WTC11 (cell line): ENCODE measurements around the gene LYAR. TPM values are rescaled to one million over a fixed set of nuclear protein-coding genes. Genes with fewer than 3 reads are reported as not detected.
"Not testable (repeated sequence)": the region's sequence is repeated elsewhere in the genome, so short reads cannot be mapped to it uniquely, and the experiment has no call there.

Source experiments
- ATAC-seq: fragments of 200-7000 bp; cut with Tn5 transposase; 2 replicates; pipeline ENCODE4 v1.10.0; 2021; ENCODE audit warnings: mild to moderate bottlenecking, moderate library complexity
- CTCF ChIA-PET: fragments of 300-600 bp; sonication (Branson Sonifier 250); formaldehyde crosslinking; loops from one replicate; lab custom pipeline; 2021; ENCODE audit warnings: antibody characterized with exemption; lab: Charles Lee
- POLR2A ChIA-PET: fragments of 350-600 bp; sonication (Branson Sonifier 250); formaldehyde crosslinking; loops from one replicate; lab custom pipeline; 2021; ENCODE audit warnings: antibody characterized with exemption; lab: Charles Lee
- DNase-seq: peaks from one replicate; pipeline ENCODE4 v3.0.0; 2021; ENCODE audit warnings: low spot score
- H3K27ac Mint-ChIP-seq: 2 replicates; pipeline ENCODE4 v1.8.0; 2021; ENCODE audit warnings: mixed read lengths
- H3K27me3 Mint-ChIP-seq: 2 replicates; pipeline ENCODE4 v1.8.0; 2021; ENCODE audit warnings: low read depth, mild to moderate bottlenecking, moderate library complexity, mixed read lengths
- H3K36me3 Mint-ChIP-seq: 2 replicates; pipeline ENCODE4 v1.8.0; 2021; ENCODE audit warnings: mixed read lengths
- H3K4me1 Mint-ChIP-seq: 2 replicates; pipeline ENCODE4 v1.8.0; 2022; ENCODE audit warnings: mixed read lengths
- H3K4me3 Mint-ChIP-seq: 2 replicates; pipeline ENCODE4 v1.8.0; 2021; ENCODE audit warnings: mild to moderate bottlenecking, moderate library complexity, mixed read lengths
- H3K9me3 Mint-ChIP-seq: 2 replicates; pipeline ENCODE4 v1.8.0; 2021; ENCODE audit warnings: mixed read lengths
- CBFB ChIP-seq: sonication (generic); formaldehyde crosslinking; IDR thresholded peaks from 2 replicates; pipeline ENCODE4 v1.8.1; 2022; ENCODE audit warnings: mild to moderate bottlenecking, low read depth, missing genetic modification reagents
- ELF4 ChIP-seq: sonication (generic); formaldehyde crosslinking; IDR thresholded peaks from 2 replicates; pipeline ENCODE4 v1.8.1; 2022; ENCODE audit warnings: low read depth, mild to moderate bottlenecking, moderate library complexity, missing genetic modification reagents
- GABPB1 ChIP-seq: sonication (generic); formaldehyde crosslinking; IDR thresholded peaks from 2 replicates; pipeline ENCODE4 v1.8.1; 2023; ENCODE audit warnings: mild to moderate bottlenecking, missing genetic modification reagents
- GRHL2 ChIP-seq: fragments of 250-450 bp; sonication (Bioruptor Pico); IDR thresholded peaks from 2 replicates; pipeline ENCODE4 v1.8.0; 2022; ENCODE audit warnings: mild to moderate bottlenecking, moderate library complexity; ENCODE audit not compliant: insufficient replicate concordance, severe bottlenecking
- GTF2I ChIP-seq: fragments of 250-450 bp; sonication (Bioruptor Pico); conservative IDR thresholded peaks from 2 replicates; pipeline ENCODE4 v1.4.0; 2021; ENCODE audit warnings: mild to moderate bottlenecking
- KAT7 ChIP-seq: sonication (generic); formaldehyde crosslinking; IDR thresholded peaks from 2 replicates; pipeline ENCODE4 v1.8.1; 2023; ENCODE audit warnings: missing genetic modification reagents, mild to moderate bottlenecking, borderline replicate concordance
- MYBL2 ChIP-seq: sonication (generic); formaldehyde crosslinking; IDR thresholded peaks from 2 replicates; pipeline ENCODE4 v1.8.1; 2023; ENCODE audit warnings: mild to moderate bottlenecking, moderate library complexity, missing genetic modification reagents
- NFE2L1 ChIP-seq: sonication (generic); formaldehyde crosslinking; IDR thresholded peaks from 2 replicates; pipeline ENCODE4 v1.8.1; 2023; ENCODE audit warnings: missing genetic modification reagents
- SMAD4 ChIP-seq: sonication (generic); formaldehyde crosslinking; IDR thresholded peaks from 2 replicates; pipeline ENCODE4 v1.8.0; 2022; ENCODE audit warnings: mild to moderate bottlenecking, missing genetic modification reagents
- SOX15 ChIP-seq: fragments of 250-450 bp; sonication (Bioruptor Pico); IDR thresholded peaks from 2 replicates; pipeline ENCODE4 v1.9.0; 2021; ENCODE audit warnings: mild to moderate bottlenecking
- TEAD4 ChIP-seq: sonication (generic); formaldehyde crosslinking; IDR thresholded peaks from 2 replicates; pipeline ENCODE4 v1.8.0; 2022; ENCODE audit warnings: mild to moderate bottlenecking, missing genetic modification reagents
- TP53 ChIP-seq: sonication (generic); formaldehyde crosslinking; IDR thresholded peaks from 2 replicates; pipeline ENCODE4 v1.8.1; 2023; ENCODE audit warnings: mild to moderate bottlenecking, missing genetic modification reagents
- ZNF317 ChIP-seq: sonication (generic); formaldehyde crosslinking; IDR thresholded peaks from 2 replicates; pipeline ENCODE4 v1.8.1; 2023; ENCODE audit warnings: low read depth, mild to moderate bottlenecking, moderate library complexity, missing genetic modification reagents, borderline replicate concordance
- ZNF396 ChIP-seq: fragments of 250-450 bp; sonication (Bioruptor Pico); IDR thresholded peaks from 2 replicates; pipeline ENCODE4 v1.8.0; 2021; ENCODE audit warnings: mild to moderate bottlenecking, moderate library complexity, borderline replicate concordance
- ZNF671 ChIP-seq: fragments of 250-450 bp; sonication (Bioruptor Pico); IDR thresholded peaks from 2 replicates; pipeline ENCODE4 v1.8.0; 2021; ENCODE audit warnings: mild to moderate bottlenecking
- total RNA-seq: library from RNA; stranded (reverse); gene quantifications from 3 replicates; pipeline ENCODE4 v1.2.3, GENCODE V29; 2021
- TF ChIP-seq, protein P1 (sequence below): sonication (generic); formaldehyde crosslinking; IDR thresholded peaks from 2 replicates; pipeline ENCODE4 v1.8.0; 2022; ENCODE audit warnings: missing genetic modification reagents
- TF ChIP-seq, protein P2 (sequence below): sonication (generic); formaldehyde crosslinking; conservative IDR thresholded peaks from 2 replicates; pipeline ENCODE4 v1.8.1; 2023; ENCODE audit warnings: mild to moderate bottlenecking, low read depth, missing genetic modification reagents, moderate library complexity
- TF ChIP-seq, protein P3 (sequence below): sonication (generic); formaldehyde crosslinking; conservative IDR thresholded peaks from 2 replicates; pipeline ENCODE4 v1.8.1; 2022; ENCODE audit warnings: mild to moderate bottlenecking, missing genetic modification reagents
- TF ChIP-seq, protein P4 (sequence below): sonication (generic); formaldehyde crosslinking; IDR thresholded peaks from 2 replicates; pipeline ENCODE4 v1.8.1; 2023; ENCODE audit warnings: mild to moderate bottlenecking, moderate library complexity, missing genetic modification reagents
- TF ChIP-seq, protein P5 (sequence below): sonication (generic); formaldehyde crosslinking; IDR thresholded peaks from 2 replicates; pipeline ENCODE4 v1.8.1; 2022; ENCODE audit warnings: mild to moderate bottlenecking, moderate library complexity, missing genetic modification reagents
- TF ChIP-seq, protein P6 (sequence below): fragments of 250-450 bp; sonication (Bioruptor Pico); IDR thresholded peaks from 2 replicates; pipeline ENCODE4 v1.9.0; 2021; ENCODE audit warnings: mild to moderate bottlenecking

The LYAR gene
- total RNA-seq, 1 experiment from 2014 or later: 36.8 TPM

DNA sequence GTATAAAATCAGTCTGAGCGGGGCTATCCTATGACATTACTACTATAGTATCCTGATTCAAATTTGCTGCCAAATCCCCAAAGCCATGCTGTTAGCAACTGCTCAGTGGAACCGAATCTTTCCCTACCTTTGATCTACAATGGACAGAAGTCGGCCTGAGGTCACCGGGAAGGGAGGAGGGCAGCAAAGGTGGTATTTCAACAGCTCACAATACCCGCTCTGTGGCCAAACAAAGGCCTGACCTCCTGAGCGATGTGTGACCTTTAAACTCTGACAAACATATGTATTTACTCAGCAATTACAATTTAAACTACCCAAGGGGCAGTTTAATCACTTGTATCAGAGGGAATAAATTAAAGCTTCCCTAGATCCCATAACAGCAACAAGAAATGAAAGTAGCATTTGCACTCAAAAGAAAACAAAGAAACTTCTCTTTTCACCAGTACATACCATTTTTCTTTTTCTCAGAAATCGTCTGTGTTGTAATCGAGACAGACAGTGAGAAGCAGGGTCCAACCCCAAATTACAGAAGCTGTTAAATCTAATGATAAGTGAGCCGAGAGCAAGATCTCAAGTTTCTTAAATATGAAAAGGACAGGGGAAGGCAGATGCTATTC is 30.4 kb downstream of the LYAR start:
- Mint-ChIP-seq H3K27ac (no peak overlapping the region), H3K4me1 (no peaks in the 10 kb centered on the region), H3K36me3 (no peaks in the 10 kb centered on the region), H3K27me3 (peaks cover 5% of the 10 kb centered on the region; the same call in 1 of the 2 replicates)
- POLR2A ChIA-PET: no interaction called here
- CTCF ChIA-PET: interaction anchor here (0.5 to 1.7 kb wide), 11 partner anchors 8 to 171 kb away, joined by 3 to 5 read pairs (median 3); partner anchors contain the start of genes LYAR, TMEM128 and ZBTB49
- DNase-seq: no peak
- TF ChIP-seq GABPB1 (peak; percentile 45; the same call in 1 of the 2 replicates), CBFB (CRISPR knock-in tag) (no peak)
- TF ChIP-seq, all 79 proteins: peak for 1
- Mint-ChIP-seq H3K9me3 (peaks cover 5% of the 10 kb centered on the region; the same call in 1 of the 2 replicates), H3K4me3 (no peak overlapping the region)
- ATAC-seq: no peak

DNA sequence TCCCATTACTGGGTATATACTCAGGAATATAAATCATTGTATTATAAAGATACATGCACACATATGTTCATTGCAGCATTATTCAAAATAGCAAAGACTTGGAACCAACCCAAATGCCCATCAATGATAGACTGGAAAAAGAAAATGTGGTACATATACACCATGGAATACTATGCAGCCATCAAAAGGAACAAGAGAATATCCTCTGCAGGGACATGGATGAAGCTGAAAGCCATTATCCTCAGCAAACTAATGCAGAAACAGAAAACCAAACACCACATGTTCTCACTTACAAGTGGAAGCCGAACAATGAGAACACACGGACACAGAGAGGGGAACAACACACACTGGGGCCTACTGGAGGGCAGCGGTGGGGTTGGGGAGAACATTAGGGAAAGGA is 32.2 kb downstream of the LYAR start:
- H3K4me1 Mint-ChIP-seq, H3K27ac Mint-ChIP-seq, H3K4me3 Mint-ChIP-seq, CTCF ChIA-PET, ATAC-seq, H3K36me3 Mint-ChIP-seq, H3K9me3 Mint-ChIP-seq, DNase-seq, H3K27me3 Mint-ChIP-seq, POLR2A ChIA-PET: not testable (repeated sequence)

DNA sequence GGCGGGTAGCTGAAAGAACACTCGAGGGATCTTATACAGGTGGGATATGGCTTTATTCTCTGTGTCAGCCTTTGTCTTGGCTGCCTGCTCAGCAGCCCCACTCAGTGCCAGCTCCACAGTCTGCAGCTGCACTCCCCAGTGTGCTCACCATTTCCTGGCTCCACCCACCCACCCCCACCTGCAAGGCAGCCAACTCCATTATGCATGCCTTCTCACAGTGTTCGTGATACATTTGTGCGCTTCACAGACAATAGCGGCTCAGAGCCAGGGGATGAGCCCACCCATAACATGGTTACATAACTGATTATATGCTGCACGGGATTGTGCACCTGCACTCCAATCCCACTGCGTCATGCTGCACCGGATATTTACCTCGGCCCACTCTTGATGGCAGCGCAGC is 33.2 kb downstream of the LYAR start:
- DNase-seq (no peak), ATAC-seq (peak; percentile 74)
- Mint-ChIP-seq H3K9me3 (peaks cover 5% of the 10 kb centered on the region; the same call in 1 of the 2 replicates), H3K4me3 (no peak overlapping the region), H3K27ac (no peak overlapping the region), H3K27me3 (peaks cover 5% of the 10 kb centered on the region; the same call in 1 of the 2 replicates), H3K36me3 (no peaks in the 10 kb centered on the region), H3K4me1 (no peaks in the 10 kb centered on the region)
- ChIA-PET POLR2A (no interaction called here), CTCF (interaction anchor here (0.6 to 0.8 kb wide), 3 partner anchors 9 to 285 kb away, joined by 3 to 4 read pairs (median 3); partner anchors contain the start of genes STX18 and TMEM128)
- TF ChIP-seq, protein P1, sequence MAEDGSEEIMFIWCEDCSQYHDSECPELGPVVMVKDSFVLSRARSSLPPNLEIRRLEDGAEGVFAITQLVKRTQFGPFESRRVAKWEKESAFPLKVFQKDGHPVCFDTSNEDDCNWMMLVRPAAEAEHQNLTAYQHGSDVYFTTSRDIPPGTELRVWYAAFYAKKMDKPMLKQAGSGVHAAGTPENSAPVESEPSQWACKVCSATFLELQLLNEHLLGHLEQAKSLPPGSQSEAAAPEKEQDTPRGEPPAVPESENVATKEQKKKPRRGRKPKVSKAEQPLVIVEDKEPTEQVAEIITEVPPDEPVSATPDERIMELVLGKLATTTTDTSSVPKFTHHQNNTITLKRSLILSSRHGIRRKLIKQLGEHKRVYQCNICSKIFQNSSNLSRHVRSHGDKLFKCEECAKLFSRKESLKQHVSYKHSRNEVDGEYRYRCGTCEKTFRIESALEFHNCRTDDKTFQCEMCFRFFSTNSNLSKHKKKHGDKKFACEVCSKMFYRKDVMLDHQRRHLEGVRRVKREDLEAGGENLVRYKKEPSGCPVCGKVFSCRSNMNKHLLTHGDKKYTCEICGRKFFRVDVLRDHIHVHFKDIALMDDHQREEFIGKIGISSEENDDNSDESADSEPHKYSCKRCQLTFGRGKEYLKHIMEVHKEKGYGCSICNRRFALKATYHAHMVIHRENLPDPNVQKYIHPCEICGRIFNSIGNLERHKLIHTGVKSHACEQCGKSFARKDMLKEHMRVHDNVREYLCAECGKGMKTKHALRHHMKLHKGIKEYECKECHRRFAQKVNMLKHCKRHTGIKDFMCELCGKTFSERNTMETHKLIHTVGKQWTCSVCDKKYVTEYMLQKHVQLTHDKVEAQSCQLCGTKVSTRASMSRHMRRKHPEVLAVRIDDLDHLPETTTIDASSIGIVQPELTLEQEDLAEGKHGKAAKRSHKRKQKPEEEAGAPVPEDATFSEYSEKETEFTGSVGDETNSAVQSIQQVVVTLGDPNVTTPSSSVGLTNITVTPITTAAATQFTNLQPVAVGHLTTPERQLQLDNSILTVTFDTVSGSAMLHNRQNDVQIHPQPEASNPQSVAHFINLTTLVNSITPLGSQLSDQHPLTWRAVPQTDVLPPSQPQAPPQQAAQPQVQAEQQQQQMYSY (CRISPR knock-in tag): no peak
- no peak for TF ChIP-seq SMAD4 (CRISPR knock-in tag)
- TF ChIP-seq, protein P2, sequence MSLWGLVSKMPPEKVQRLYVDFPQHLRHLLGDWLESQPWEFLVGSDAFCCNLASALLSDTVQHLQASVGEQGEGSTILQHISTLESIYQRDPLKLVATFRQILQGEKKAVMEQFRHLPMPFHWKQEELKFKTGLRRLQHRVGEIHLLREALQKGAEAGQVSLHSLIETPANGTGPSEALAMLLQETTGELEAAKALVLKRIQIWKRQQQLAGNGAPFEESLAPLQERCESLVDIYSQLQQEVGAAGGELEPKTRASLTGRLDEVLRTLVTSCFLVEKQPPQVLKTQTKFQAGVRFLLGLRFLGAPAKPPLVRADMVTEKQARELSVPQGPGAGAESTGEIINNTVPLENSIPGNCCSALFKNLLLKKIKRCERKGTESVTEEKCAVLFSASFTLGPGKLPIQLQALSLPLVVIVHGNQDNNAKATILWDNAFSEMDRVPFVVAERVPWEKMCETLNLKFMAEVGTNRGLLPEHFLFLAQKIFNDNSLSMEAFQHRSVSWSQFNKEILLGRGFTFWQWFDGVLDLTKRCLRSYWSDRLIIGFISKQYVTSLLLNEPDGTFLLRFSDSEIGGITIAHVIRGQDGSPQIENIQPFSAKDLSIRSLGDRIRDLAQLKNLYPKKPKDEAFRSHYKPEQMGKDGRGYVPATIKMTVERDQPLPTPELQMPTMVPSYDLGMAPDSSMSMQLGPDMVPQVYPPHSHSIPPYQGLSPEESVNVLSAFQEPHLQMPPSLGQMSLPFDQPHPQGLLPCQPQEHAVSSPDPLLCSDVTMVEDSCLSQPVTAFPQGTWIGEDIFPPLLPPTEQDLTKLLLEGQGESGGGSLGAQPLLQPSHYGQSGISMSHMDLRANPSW (CRISPR knock-in tag): no peak
- TF ChIP-seq, protein P3, sequence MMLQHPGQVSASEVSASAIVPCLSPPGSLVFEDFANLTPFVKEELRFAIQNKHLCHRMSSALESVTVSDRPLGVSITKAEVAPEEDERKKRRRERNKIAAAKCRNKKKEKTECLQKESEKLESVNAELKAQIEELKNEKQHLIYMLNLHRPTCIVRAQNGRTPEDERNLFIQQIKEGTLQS (CRISPR knock-in tag): no peak
- TF ChIP-seq ELF4 (CRISPR knock-in tag): no peak
- TF ChIP-seq, protein P4, sequence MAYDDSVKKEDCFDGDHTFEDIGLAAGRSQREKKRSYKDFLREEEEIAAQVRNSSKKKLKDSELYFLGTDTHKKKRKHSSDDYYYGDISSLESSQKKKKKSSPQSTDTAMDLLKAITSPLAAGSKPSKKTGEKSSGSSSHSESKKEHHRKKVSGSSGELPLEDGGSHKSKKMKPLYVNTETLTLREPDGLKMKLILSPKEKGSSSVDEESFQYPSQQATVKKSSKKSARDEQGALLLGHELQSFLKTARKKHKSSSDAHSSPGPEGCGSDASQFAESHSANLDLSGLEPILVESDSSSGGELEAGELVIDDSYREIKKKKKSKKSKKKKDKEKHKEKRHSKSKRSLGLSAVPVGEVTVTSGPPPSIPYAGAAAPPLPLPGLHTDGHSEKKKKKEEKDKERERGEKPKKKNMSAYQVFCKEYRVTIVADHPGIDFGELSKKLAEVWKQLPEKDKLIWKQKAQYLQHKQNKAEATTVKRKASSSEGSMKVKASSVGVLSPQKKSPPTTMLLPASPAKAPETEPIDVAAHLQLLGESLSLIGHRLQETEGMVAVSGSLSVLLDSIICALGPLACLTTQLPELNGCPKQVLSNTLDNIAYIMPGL: no peak
- no peak for TF ChIP-seq MYBL2 (CRISPR knock-in tag)
- TF ChIP-seq NFE2L1: no peak
- no peak for TF ChIP-seq GRHL2 (CRISPR knock-in tag)
- no peak for TF ChIP-seq ZNF396 (CRISPR knock-in tag)
- TF ChIP-seq SOX15 (CRISPR knock-in tag): no peak
- TF ChIP-seq, protein P5, sequence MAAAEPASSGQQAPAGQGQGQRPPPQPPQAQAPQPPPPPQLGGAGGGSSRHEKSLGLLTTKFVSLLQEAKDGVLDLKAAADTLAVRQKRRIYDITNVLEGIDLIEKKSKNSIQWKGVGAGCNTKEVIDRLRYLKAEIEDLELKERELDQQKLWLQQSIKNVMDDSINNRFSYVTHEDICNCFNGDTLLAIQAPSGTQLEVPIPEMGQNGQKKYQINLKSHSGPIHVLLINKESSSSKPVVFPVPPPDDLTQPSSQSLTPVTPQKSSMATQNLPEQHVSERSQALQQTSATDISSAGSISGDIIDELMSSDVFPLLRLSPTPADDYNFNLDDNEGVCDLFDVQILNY (CRISPR knock-in tag): no peak
- TF ChIP-seq TP53: no peak
- TF ChIP-seq TEAD4 (CRISPR knock-in tag): no peak
- no peak for TF ChIP-seq ZNF671 (CRISPR knock-in tag)
- no peak for TF ChIP-seq KAT7 (CRISPR knock-in tag)
- no peak for TF ChIP-seq GTF2I (CRISPR knock-in tag)
- TF ChIP-seq, protein P6, sequence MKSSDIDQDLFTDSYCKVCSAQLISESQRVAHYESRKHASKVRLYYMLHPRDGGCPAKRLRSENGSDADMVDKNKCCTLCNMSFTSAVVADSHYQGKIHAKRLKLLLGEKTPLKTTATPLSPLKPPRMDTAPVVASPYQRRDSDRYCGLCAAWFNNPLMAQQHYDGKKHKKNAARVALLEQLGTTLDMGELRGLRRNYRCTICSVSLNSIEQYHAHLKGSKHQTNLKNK (CRISPR knock-in tag): no peak
- TF ChIP-seq ZNF317 (CRISPR knock-in tag): no peak
